GM19452 (cell line): ENCODE measurements around the gene ADAMTS14.
"Not testable (repeated sequence)": the region's sequence is repeated elsewhere in the genome, so short reads cannot be mapped to it uniquely, and the experiment has no call there.

Source experiments
- ATAC-seq: cut with Tn5 transposase; IDR thresholded peaks from one replicate; pipeline ENCODE4 v1.9.1; 2021; ENCODE audit not compliant: unreplicated experiment

The ADAMTS14 gene

GRCh38 chr10:70657041-70657440 is 15.3 kb upstream of the ADAMTS14 start:
- ATAC-seq = no peak

- no peak for ATAC-seq
These were observed 13.6 kb upstream of the ADAMTS14 start for GRCh38 chr10:70658582-70659136.

- no peak for ATAC-seq
These were observed 13.0 kb upstream of the ADAMTS14 start for GRCh38 chr10:70659306-70659705.

GRCh38 chr10:70660722-70661121 is 11.6 kb upstream of the ADAMTS14 start:
- ATAC-seq = no peak

- ATAC-seq = no peak
These were observed 10.5 kb upstream of the ADAMTS14 start for GRCh38 chr10:70661623-70662361.

GRCh38 chr10:70662362-70663220 is 9.7 kb upstream of the ADAMTS14 start:
- no peak for ATAC-seq

GRCh38 chr10:70663458-70664409 is 8.6 kb upstream of the ADAMTS14 start:
- not testable (repeated sequence) for ATAC-seq

GRCh38 chr10:70664702-70665195 is 7.6 kb upstream of the ADAMTS14 start:
- no peak for ATAC-seq

GRCh38 chr10:70666960-70667798 is 5.1 kb upstream of the ADAMTS14 start:
- ATAC-seq = no peak

GRCh38 chr10:70667818-70668217 is 4.5 kb upstream of the ADAMTS14 start:
- ATAC-seq = not testable (repeated sequence)

- no peak for ATAC-seq
These were observed 3.8 kb upstream of the ADAMTS14 start for GRCh38 chr10:70668454-70668970.

- ATAC-seq = no peak
These were observed 3.3 kb upstream of the ADAMTS14 start for GRCh38 chr10:70669015-70669414.

GRCh38 chr10:70669732-70670317 is 2.5 kb upstream of the ADAMTS14 start:
- ATAC-seq = no peak

GRCh38 chr10:70671619-70672164 is 614 bp upstream of the ADAMTS14 start:
- ATAC-seq = no peak

- no peak for ATAC-seq
These were observed 980 bp downstream of the ADAMTS14 start for GRCh38 chr10:70673043-70673928.

- ATAC-seq = no peak
These were observed 1.7 kb downstream of the ADAMTS14 start for GRCh38 chr10:70673929-70674559.
